GM20431 (cell line): ENCODE measurements around the gene KCNH8.

Source experiments
- in situ Hi-C: fragments of 300-500 bp; cut with MseI, MboI; formaldehyde crosslinking; loops from one replicate; pipeline ENCODE4 v1.15.0; 2020; ENCODE audit warnings: low sequenced_read_pairs; ENCODE audit not compliant: unreplicated experiment

Gene KCNH8

GRCh38 chr3:19547665-19548464 is 399.6 kb downstream of the KCNH8 start:
- in situ Hi-C loops = no loop called here

- in situ Hi-C loops = no loop called here
Observed at GRCh38 chr3:19559724-19560442, 411.6 kb downstream of the KCNH8 start.

GRCh38 chr3:19573644-19574043 is 425.3 kb downstream of the KCNH8 start:
- in situ Hi-C loops = no loop called here

DNA sequence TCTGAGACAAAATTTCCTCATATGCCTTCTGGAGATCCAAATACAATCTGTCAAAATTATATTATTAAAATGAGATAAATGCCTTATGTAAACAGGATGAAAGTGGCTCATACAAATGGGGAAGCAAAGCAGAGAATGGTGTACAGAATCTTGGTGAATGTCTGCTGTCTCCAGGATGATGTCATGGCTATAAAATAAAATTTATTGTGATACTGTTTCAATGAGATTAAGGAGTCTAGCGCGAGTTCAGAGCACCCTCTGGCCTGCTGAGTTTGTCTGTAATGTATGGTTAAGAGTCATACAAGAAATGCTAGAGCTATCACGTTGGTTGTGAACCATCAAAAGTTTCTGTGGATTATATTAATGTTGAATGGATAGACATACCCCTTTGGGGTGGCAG is 426.0 kb downstream of the KCNH8 start:
- in situ Hi-C loops = no loop called here

- in situ Hi-C loops = no loop called here
Observed at GRCh38 chr3:19576343-19576742, 428.0 kb downstream of the KCNH8 start.
